Hematopoietic multipotent progenitor cell treated with erythropoietin and hydrocortisone succinate and interleukin-3 and kit ligand, for 6 days (in vitro differentiated cells): Measurements from ENCODE around the gene CD300H.

ENCODE experiments used
- DNase-seq: peaks from one replicate; pipeline ENCODE4 v3.0.0-alpha.2; 2015

Gene CD300H

GRCh38 chr17:74567397-74567796, at the start of gene CD300H:
CD300H (minus strand) TSS chr17:74567509.
- no peak for DNase-seq

DNA sequence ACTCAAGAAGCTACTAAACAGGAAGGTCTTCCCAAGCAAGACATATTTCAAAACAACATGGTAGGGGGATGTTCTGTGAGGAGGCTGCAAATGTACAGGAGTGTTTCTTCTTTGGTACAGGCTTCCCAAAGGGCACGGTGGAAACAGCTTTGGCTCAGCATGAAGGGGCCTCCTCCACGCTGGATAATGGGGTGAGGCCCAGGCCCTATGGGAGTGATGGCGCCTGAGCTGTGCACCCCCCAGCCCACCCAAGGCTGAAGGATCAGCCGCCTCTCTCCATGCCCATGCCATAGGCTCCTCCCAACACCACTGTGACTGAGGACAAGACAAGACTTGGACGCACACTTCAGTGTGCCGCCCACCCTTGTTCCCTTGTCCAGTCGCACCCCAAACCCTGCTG, 49.4 kb upstream of the CD300H start:
- no peak for DNase-seq

DNA sequence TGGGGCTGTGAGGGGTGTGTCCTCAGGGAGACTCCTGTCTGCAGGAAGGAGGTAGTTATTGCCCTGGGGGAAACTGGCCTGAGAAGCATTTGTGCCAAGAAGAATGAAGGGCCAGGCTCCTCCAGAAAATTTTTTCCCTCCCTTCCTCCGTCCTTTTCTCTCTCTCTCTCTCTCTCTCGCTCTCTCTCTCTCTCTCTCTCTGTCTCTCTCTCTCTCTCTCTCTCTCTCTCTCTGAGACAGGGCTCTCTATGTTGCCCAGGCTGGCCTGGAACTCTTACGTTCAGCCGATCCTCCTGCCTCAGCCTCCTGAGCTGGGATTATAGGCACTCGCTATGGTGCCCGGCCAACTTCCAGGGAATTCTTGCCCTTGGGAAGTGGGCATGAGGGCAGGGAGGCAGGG, 44.7 kb upstream of the CD300H start:
- no peak for DNase-seq

- DNase-seq = peak; percentile 33
Measured at GRCh38 chr17:74610108-74610507, 42.8 kb upstream of the CD300H start.

- DNase-seq = no peak
Measured at GRCh38 chr17:74608511-74608910, 41.2 kb upstream of the CD300H start.

- no peak for DNase-seq
Measured at GRCh38 chr17:74607221-74607620, 39.9 kb upstream of the CD300H start.

- DNase-seq = no peak
Measured at GRCh38 chr17:74606050-74606449, 38.7 kb upstream of the CD300H start.

DNA sequence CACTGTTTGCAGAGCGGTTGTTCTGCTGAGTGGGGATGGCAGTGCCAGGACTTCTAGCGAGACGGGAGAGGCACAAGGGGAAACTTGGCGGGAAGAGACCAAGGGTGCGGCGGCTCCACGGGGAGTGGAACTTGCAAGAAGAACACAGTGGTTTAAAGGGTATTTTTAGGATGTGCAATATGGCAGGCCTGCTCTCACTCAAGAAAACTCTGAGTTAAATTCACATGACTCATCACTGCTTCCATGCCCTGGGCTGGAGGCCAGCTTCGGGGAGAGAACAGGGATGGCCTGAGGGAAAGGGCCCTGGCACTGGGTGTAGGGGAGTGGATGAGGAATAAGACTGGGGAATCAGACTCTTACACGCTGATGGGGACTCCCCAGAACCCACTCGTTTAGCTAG, 38.1 kb upstream of the CD300H start:
- no peak for DNase-seq

DNA sequence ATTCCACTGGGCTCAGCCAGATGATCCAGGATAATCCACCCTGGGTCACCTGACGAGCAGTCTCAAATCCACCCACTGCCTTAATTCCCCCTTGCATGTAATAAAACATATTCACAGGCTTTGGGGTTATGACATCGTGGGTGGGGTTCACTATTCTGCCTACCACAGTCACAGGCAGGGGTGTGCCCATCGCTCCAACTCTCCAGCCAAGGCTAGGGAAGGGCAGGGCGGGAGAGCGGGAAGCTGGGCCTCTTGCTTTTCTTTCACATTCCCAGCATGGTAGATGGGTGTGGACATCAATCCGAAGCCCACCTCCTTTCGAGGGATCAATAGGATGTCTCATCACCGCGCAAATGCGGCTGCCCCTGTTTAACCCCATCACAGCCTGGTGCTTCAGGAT, 37.5 kb upstream of the CD300H start:
- no peak for DNase-seq

DNA sequence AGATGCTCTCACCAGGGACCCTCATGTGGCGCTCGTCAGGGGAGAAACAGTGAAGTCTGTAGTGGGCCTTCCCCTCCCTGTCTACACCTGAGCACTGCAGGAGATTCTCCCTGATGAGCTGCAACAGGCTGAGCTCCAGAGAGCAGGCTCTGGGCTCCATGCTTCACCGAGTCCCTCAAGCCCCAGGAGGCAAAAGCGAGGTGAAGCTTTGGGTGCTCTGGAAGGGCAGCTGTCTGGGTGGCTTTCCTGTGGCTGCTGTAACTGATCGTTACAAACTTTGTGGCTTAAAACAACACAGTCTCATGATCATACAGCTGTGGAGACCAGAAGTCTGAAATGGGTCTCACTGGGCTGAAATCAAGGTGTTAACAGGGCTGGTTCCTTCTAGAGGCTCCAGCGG, 36.9 kb upstream of the CD300H start:
- no peak for DNase-seq

DNA sequence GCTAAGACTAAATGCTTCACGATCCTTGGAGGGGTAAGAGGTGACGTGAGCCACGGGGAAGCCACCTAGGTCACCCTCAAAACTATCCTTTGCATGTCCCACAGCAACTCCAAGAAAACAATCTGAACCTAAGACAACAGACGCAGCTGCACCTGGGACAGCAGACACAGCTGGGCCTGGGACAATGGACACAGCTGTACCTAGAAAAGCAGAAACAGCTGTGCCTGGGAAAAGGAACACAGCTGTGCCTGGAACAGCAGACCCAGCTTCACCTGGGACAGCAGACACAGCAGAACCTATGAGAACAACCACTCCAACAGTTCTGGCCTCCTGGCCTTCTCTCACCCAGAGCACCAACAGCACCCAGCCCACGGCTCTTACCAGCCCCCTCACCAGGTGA, 36.4 kb upstream of the CD300H start:
- no peak for DNase-seq

DNA sequence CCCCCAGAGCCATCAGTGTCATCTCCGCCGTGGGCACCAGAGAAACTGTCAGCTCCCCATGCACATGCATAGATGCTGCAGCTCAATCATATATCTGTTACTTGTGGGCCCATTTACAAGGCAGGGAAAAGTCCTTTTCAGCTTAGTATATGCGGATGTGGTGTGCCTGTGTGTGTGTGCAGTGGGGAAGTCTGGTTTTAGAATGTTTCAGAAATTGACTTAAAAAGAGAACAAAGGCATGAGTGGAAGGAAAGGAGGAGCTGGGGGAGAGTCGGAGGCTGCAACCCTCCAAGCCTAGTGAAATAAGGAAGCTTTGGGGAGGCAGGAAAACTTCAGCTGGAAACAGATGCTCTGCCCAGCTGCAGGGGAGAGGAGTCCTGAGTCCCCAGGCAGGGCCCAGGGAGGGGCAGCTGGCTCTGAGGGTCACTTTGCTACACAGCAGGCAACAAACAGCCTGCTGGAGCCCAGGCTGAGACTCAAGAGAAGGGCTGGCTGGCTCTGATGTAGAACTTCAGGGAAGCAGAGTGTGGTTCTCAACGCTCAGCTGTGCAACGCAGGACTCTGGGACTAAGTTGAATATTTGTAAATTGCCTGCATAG, 35.8 kb upstream of the CD300H start:
- DNase-seq = no peak

GRCh38 chr17:74601944-74602572, 34.7 kb upstream of the CD300H start:
- DNase-seq = peak; percentile 71

DNA sequence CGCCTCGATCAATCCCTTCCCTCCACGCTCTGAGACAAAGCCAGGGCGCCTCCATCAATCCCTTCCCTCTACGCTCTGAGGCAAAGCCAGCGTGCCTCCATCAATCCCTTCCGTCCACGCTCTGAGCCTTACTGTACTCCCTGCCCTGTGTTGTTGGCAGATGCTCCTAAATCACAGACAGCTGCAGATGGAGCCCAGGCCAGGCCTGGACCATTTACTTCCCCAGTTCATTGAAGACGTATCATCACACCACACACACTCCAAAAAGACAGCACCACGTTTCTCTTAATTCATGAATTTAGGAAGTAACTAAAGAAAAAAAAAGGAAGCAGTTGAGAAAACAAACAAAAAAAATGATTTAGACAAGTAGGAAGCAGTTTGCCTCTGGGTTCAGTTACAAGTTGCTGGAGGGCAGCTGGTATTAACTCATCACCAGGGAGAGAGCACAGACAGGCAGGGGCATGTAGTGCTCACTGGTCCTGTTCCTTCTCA, 32.2 kb upstream of the CD300H start:
- peak; percentile 47 for DNase-seq

DNA sequence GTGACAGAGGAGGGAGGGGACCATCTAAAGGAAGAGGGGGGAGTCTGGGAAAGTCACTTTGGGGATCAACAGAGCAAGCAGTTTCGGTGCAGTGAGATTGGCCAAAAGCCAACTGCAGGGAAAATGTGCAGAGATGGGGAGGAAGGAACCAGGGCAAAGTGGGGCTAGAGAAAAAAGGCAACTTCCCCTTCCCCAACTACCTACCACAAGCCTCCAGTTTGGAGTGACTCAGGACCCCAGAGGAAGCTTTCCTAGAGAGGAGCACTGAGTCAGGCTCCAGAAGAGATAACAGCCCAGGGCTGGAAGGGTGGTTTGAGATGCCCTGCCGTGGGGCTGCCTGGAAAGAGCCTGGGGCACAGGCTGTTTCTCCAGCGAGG, 31.7 kb upstream of the CD300H start:
- DNase-seq = no peak

- no peak for DNase-seq
Measured at GRCh38 chr17:74598346-74599022, 31.2 kb upstream of the CD300H start.

GRCh38 chr17:74597069-74597790, 29.9 kb upstream of the CD300H start:
- DNase-seq = no peak

DNA sequence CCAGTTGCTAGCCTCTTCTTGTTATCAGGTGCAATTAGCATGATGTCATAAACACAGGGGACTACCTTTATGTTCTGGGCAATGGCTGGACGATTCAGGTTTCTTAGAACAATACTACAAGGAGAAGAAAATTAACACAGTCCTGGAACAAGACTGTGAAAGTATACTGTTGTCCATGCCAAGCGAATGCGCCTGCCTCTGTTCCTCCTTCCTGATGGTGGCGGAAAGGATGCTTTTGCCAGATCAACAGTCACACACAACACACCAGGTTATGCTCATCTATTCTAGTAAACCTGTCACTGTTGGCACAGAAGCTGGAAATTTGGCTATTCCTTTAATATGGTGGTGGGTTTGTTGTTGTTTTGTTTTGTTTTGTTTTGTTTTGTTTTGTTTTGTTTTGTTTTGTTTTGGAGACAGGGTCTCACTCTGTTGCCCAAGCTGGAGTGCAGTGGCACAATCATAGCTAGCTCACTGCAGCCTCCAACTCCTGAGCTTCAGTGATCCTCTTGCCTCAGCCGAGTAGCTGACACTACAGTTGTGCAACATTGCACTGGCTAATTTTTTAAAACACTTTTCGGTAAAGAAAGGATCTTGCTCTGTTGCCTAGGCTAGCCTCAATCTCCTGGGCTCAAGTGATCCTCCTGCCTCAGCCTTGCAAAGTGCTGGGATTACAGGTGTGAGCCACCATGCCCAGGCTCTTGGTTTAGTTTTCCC, 27.9 kb upstream of the CD300H start:
- no peak for DNase-seq

- DNase-seq = no peak
Measured at GRCh38 chr17:74592087-74592990, 25.0 kb upstream of the CD300H start, which contains the start of gene CD300LD. CD300LD (minus strand) TSS chr17:74592283; CDS start chr17:74592202, 81 bp downstream.

DNA sequence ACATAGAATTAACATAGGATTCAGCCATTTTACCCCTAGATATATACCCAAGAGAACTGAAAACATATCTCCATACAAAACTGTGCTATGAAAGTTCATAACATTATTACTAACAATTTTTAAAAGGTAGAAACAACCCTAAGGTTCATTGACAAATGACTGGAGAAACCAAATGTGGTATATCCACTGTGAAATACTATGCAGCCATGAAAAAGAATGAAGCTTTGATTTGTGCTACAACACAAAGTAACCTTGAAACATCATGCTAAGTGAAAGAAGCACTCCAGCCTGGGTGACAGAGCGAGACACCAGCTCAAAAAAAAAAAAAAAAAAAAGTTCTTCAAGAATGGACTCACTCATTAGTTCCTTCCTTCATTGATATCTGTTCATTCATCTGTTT, 24.2 kb upstream of the CD300H start:
- DNase-seq = no peak

DNA sequence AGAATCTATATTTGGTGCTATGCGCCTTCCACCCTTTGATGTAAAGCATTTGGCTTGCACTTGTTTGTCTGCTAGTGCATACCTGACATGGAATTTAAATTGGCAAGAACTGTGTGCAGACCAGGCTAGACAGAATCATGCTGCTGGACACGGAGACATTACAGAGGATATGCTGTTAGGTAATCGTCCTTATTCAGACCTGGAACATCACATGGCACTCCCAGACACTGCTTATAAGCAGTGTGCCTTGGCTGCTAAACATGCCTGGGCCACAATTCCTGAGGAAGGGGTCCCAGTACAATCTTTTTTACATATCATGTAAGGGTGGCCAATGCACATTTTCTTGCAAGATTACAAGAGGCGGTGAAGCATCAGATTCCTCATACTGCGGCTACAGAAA, 18.4 kb upstream of the CD300H start:
- no peak for DNase-seq
